Measurements from ENCODE around the gene PTPRN2. TPM values are rescaled to one million over a fixed set of nuclear protein-coding genes. Genes with fewer than 3 reads are reported as not detected.

Gene PTPRN2
- polyA plus RNA-seq, 4 donors, result 7.4 to 9.6 (median 8.8) TPM

DNA sequence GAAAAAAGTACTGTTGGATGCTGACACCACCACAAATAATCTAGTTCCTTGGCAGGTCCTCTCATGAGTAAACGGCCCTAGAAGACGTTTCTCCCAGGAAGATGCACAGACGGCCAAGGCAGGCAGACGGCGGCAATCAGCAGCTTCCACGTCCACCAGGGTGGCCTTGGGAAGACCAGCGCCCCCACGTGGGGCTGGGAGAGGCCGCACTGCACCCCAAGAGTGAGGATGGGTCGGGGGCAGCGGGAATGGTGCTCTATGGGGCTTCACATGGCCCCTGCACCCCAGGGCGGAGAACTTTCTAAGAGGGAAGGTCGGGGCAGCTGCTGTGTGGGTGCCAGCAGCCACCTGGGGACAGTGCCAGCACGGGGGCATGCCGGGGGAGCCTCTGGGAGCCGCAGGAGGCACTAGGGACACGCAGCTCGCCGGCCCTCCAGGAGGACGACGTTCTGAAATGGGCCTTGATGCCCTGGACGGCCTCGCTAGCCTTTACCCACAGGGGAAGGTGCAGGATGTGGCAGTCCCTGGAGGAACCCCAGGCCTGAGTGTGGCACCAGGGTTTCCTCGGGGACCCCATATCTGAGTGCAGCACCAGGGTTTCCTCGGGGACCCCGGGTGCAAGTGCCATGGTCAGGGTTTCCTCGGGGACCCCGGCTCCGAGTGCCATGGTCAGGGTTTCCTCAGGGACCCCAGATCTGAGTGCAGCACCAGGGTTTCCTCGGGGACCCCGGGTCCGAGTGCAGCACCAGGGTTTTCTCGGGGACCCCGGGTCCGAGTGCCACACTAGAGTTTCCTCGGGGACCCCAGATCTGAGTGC is 710.9 kb downstream of the PTPRN2 start:
- DNase-seq (ENCODE audit: low read depth in 4 of 4, low spot score in 3 of 4), result no peak

DNA sequence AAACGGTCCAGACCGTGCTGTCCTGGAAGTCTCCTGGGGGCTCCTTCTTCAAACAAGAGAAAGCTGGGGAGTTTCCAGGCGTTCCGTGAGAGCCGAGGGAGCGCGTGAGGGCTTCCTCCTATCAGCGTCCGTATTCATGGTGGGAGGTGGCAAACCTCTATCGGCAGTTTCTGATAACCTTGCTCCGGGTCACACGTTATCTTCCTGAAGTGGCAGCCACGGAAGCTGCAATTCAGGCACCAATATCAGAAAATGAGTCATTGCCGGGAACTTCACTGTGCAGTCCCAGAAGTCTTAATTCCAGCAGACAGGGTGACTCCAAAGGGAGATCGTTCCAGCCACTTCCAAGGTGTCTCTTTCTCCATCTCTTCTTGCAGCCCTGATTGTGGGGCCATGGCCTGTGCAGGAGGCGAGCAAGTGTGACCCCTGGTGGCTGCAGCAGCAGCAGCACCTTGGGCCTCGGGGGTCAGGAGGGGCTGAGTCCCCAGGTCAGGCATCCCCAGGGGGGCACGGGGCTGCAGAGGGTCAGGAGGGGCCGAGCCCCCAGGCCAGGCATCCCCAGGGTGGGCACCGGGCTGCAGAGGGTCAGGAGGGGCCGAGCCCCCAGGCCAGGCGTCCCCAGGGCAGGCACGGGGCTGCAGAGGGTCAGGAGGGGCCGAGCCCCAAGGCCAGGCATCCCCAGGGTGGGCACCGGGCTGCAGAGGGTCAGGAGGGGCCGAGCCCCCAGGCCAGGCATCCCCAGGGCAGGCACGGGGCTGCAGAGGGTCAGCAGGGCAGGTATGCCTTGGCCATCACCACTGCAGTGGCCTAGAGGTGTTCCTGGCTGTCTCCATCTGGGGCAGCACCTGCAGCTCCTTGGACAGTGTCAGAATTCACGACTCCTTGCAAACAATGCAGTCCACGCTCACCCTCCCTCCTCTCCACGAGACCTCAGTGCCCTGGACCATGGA is 712.1 kb downstream of the PTPRN2 start:
- no peak for DNase-seq (ENCODE audit: low read depth in 4 of 4, low spot score in 3 of 4)

DNA sequence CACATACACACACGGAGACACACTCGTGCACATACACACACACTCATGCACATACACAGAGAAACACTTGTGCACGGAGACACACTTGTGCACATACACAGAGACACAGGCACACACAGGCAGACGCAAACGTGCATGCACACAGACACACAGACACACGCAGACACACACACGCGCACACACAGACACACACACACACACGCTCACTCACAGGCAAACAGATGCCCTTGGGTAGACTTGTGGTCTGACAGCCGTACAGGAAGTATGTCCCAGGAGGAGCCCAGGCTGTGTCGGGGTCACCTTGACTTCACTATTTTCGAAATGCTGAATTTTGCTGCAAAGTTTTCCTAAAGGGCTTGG is 712.8 kb downstream of the PTPRN2 start:
- DNase-seq (ENCODE audit: low read depth in 4 of 4, low spot score in 3 of 4), result no peak

DNA sequence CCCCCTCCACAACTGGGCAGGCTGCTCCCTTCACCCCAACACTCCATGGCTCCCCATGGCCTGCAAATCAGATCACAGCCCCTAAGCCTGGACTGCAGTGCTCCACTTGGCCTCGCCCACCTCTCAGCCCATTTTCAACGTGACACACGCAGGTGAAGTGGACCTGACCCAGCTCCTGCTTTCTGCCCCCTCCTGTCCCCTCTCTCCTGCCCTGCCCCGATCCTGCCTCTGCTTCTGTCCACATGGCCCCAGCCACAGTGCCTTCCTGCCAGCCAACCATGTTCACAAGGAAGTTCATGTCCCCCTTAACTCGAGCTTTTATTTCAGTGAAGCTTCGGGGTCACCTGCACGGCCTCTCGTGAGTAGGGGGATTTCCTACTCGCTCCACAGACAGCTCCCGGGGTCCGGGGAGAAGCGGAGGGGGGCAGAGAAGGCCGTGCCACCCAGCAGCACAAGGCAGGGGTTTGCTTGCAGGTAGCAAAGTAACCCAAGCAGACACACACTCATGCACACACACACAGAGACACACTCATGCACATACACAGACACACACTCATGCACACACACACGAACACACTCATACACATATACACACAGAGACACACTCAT is 713.3 kb downstream of the PTPRN2 start:
- no peak for DNase-seq (ENCODE audit: low read depth in 4 of 4, low spot score in 3 of 4)

DNA sequence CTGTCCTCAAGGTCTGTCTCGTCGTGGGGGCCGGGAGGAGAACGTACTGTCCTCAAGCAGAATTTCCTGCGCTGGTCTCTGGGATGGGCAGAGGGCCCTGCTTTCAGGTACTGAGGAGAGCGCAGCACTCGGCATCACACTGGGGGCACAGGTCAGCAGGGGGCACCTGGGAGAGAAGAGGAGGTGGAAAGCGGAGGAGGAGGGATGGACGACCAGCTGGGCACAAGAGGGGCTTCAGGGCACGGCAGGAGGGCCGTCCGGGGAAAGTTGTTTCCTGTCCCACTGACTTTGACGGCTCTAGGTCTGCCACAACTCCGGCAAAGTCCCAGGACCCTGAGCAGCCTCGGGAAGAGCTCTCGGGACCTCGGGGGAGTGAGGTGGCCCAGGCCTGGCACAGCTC is 714.0 kb downstream of the PTPRN2 start:
- DNase-seq (ENCODE audit: low read depth in 4 of 4, low spot score in 3 of 4), result no peak

DNA sequence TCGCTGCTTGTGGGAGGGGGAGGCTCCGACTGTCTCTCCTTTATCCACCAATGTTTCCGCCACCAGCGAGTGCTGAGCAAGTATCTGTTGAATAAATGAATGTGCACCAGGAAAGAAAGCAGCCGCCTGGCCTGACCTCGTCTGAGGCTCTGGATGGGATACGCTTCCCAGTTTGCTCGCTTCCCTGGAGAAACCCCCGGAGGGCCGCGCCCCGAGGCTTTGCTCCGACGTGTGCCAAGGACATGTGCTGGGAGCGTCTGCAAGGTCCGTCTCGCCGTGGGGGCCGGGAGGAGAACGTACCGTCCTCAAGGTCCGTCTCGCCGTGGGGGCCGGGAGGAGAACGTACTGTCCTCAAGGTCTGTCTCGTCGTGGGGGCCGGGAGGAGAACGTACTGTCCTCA is 714.4 kb downstream of the PTPRN2 start:
- no peak for DNase-seq (ENCODE audit: low read depth in 4 of 4, low spot score in 3 of 4)

DNA sequence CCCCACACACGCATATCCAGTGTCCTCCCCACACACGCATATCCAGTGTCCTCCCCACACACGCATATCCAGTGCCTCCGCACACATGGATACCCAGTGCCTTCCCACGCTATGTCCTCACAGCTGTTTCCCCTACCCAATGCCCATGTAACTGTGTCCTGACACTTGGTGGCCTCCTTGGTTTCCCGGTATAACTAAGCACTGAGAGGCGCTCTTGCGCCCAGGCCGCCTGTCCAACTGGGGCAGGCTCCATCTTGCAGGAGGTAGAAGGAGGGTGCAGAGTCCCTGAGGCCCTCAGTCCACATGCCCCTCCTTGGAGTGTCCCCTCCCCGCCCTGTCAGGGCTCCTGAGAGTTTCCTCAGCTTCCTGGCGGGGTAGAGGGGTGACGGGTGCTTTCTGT is 715.2 kb downstream of the PTPRN2 start:
- DNase-seq (ENCODE audit: low read depth in 4 of 4, low spot score in 3 of 4), result no peak

DNA sequence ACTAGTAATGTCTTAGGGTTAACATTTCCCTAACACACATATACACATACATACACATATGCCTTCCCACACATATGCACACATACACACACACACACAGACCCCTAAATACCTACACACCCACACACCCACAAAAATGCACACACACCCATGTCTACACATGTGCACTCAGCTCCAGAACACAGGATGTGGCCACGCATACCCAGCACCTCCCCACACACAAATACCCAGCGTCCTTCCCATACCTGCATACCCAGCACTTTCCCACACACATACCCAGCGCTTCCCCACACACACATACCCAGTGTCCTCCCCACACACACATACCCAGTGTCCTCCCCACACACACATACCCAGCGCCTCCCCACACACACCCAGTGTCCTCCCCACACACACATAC is 715.9 kb downstream of the PTPRN2 start:
- DNase-seq (ENCODE audit: low read depth in 4 of 4, low spot score in 3 of 4), result no peak

DNA sequence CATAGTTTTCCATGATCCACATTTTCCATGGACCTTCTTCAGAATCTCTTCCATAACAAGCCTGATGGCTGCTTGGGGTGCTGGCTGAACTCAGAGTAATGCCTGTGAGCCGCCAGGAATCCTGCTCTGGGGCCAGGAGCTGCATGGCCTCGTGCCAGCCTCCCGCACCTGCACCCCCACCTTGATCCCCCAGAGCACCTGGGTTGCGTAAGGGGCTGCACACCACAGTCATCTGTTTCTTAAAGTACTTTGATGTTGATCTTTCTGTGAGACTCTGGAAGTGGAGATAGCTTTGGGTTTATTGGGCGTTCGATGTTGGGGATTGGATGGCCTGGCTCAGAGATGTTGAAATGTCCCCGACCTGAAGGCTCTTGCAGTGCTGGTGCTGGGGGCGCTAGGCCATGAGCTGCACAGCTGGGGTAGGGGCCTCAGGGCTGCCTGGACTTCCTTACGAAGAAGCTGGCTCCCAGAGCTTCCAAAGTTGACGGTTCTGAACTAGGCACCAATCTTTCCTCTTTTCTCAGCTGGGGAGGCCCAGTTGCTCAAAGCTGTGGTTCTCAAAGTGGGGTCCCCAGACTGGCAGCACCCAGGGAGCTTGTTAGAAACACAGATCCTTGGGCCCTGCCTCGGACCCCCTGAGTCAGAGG is 716.9 kb downstream of the PTPRN2 start:
- no peak for DNase-seq (ENCODE audit: low read depth in 4 of 4, low spot score in 3 of 4)

DNA sequence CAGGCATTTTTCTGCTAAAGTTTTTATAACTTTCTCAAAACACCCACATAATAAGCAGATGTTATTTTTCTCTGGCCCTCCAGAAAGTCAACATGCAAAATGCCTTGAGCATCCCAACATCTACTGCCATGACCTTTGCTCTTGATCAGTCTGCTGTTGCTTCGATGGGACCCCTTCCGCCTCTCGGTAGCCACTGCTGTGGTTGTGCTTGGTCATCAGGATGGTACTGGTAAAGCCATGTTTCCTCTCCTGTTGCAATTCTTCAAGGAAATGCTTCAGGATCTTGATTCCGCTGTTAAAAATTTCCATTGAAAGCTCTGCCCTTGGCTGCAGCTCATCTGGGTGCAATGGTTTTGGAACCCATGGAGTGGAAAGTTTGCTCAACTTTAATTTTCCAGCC is 717.8 kb downstream of the PTPRN2 start:
- DNase-seq (ENCODE audit: low read depth in 4 of 4, low spot score in 3 of 4), result no peak

DNA sequence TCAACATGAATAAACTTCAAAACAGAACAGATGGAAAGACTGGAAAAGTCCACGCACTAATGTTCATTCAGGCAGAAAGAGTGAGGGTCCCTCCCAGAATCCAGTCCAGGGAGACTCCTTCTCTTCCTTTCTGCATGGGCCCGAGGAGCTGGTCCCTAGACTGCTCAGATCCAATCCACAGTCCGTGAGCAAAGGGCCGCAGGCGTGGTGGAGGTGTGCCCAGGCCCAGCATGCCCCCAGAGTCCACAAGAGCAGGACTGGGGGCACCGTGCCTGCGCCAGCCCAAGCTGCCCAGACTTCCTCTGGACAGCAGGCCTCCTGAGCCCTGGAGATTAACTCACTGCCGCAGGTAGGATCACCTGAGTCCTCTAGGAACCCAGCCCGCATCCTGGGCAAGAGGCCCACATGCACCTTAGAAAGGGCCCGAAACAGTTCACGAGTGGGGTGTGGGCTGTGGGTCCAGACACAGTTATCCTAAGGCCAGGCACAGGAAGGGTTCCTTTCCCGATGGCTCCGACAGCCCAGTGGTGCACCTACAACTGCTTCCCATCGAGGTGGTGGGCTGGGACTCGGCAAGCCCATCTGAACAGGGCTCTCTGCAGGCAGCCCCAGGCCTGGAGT is 719.8 kb downstream of the PTPRN2 start:
- DNase-seq (ENCODE audit: low read depth in 4 of 4, low spot score in 3 of 4), result no peak

DNA sequence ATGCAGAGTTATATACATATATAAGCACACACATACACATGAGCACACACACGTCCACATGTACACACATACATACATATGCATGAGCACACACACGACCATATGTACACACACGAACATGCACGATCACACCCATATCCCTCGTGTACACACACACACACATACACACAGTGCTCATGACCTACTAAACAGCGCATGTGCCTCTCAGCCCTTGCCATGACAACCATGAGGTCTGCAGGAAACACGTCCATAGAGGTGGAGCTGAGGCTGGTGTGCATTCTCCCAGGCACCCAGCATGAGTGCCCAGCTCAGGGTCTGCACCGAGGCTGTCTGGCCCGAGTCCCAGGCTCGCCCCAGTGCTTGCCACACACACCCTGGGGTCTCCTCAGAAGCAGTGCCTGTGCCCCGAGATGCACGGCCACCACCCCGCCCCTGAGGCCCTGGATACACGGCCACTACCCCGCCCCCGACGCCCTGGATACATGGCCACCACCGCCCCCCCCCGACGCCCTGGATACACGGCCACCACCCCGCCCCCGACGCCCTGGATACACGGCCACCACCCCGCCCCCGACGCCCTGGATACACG is 721.2 kb downstream of the PTPRN2 start:
- DNase-seq (ENCODE audit: low read depth in 4 of 4, low spot score in 3 of 4), result no peak

DNA sequence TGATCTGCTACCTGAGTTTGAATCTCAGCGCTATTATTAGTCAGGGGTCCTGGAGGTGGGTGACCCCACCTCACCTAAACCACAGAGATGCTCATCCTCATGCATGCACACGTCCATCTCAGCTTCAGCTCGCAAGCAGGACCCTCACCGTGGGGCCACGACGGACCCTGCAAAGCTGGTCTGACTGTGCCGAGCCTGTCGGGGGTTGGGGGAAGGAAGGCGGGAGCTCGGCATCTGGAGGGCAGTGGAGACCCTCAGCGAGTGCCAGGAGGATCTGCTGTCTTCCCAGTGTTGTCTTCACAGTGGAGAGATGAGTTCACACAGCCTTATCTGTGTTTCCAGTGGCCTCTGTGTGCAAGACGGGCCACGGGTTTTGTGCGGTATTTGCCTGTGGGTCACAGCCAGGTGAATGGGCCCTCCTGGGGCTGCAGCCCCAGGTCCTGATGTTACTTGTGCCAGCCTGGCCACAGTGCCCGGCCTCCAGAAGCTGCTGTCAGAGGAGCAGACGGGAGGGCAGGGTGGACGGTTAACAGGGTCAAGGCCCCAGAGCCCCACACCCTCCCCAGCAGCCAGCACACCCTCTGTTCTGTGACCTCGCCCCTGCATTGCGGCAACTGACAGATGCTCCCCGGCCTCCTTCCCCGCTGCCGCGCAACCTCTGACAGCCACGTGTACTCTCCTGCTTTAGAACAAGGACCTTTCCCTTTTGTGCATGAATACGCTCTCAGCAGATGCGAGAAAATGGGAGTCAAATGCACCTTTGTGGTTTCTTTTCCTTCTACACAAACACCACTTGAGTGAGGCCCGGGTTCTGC is 722.1 kb downstream of the PTPRN2 start:
- DNase-seq (ENCODE audit: low read depth in 4 of 4, low spot score in 3 of 4), result no peak

DNA sequence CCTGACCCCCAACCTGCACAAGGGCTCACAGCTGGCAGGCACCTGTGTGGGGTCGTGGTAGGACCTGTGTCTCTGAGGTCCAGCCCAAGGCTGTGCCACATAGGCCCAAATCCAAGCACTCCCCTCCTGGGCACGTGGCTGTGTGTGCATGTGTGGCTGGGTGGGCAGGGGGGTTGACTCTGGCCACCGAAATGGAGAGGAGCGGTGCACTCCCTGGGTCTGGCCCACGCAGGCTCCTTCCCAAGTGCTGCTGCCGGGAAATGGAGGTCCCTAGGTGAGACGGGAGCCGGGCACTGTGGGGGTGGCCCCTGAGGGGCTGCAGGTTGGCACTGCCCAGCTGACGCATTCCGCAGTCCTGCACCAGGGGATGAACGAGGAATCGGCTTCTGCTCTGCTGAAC is 722.7 kb downstream of the PTPRN2 start:
- no peak for DNase-seq (ENCODE audit: low read depth in 4 of 4, low spot score in 3 of 4)

DNA sequence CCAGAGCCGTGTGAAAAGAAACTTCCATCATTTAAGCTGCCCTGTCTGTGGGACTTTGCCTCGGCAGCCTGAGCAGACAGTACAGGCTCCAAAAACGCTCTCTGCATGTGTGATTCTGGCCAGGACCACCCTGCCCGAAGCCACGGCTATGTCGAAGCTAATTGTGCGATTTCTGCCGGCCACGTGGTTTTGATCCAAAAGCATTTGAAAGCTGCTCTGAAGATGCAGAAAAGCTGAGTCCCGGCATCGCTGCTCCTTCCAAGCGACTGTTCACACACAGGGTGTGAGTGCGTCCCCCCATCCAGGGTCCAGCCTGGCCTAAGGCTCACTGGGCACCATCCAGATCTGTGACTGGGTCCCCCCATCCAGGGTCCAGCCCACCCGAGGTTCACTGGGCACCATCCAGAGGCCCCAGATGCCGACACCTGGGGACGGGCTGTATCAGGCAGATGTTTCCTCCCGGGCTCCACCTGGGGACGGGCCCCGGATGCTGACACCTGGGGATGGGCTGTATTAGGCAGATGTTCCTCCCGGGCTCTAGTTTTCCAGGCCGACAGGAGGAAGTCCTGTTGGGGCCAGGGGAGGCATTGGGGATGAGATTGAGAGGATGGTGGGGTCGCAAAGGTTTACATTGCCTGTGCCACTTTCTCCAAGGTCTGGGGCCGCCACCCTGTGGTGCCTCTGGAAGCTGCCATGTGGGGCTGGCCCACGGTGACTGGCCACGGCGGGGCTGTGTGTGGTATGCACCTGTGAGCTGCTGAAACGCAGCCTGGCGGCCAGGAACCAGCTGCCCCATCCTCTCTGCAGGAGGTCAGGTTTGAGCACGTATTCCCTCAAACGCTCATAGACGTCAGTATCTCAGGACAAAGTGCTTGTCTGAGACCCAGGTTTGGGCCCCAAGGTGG is 723.5 kb downstream of the PTPRN2 start:
- DNase-seq (ENCODE audit: low read depth in 4 of 4, low spot score in 3 of 4), result no peak

DNA sequence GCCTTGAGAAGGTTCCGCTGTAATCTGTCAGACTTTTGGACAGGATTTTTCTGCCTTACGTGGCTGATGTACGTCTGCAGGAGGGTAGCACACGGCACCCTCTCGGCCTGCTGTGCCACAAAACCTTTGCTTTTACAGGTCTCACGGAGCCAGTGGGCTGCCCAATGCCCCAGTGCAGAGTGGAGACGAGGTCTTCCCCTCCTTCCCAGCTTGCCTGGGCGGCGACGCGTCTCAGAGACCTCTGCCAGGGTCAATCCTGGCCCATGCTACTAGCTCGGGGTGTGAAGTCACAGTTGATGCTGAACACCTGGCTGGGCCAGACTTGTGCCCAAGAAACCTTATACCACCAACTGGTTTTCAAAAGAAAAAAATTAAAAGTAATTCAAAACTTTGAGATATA is 724.4 kb downstream of the PTPRN2 start:
- no peak for DNase-seq (ENCODE audit: low read depth in 4 of 4, low spot score in 3 of 4)

DNA sequence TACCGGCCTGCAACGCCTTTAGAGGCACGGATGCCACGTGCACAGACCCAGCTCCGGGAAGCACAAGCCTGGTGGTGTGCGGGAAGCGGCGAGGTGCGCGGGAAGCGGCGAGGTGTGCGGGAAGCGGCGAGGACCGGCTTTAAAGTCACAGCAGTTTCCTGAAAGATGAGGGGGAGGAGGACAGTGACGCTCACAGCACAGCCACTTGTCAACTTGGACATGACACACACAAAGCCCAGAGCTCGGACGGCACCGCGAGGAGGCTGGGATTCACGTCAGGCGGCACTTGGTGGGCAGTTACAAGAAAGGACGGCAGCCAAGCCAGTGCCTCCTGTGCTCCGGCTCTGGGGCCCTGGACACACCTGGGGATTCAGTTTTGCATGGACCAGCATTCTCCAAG is 724.9 kb downstream of the PTPRN2 start:
- no peak for DNase-seq (ENCODE audit: low read depth in 4 of 4, low spot score in 3 of 4)

DNA sequence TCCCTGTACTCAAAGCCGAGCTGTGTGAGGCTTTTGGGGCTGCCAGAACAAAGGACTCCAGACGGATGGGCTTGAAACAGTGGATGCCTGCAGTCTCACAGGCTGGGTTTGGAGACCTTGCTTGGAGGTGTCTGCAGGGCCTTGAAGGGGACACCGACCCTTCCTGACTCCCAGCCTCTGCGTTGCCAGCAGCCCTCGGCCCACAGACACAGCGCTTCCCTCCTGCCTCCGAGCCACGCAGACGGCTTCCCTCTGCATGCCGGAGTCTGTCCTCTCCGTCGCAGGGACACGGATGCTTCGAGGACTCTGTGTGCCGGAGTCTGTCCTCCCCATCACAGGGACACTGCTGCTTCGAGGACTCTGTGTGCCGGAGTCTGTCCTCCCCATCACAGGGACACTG is 726.1 kb downstream of the PTPRN2 start:
- DNase-seq (ENCODE audit: low read depth in 4 of 4, low spot score in 3 of 4), result no peak

All from right renal pelvis (tissue), 4 donors.